Panc1 (cell line): Measurements from ENCODE around the gene SCLT1. TPM values are rescaled to one million over a fixed set of nuclear protein-coding genes. Genes with fewer than 3 reads are reported as not detected.

Source experiments
- ATAC-seq: fragments of 200-7000 bp; cut with Tn5 transposase; 2 replicates; pipeline ENCODE4 v1.9.1; 2020; ENCODE audit warnings: mild to moderate bottlenecking, moderate library complexity
- BruUV-seq: library from RNA; stranded (reverse); fragments of 400-500 nt; replicated peaks from 2 replicates; lab custom pipeline; 2021; lab: Mats Ljungman, UMichigan
- CTCF ChIA-PET: fragments of 300-600 bp; sonication (Branson Sonifier 250); formaldehyde crosslinking; loops from one replicate; lab custom pipeline; 2022; ENCODE audit warnings: antibody characterized with exemption; lab: Charles Lee
- POLR2A ChIA-PET: fragments of 300-600 bp; sonication (Branson Sonifier 250); formaldehyde crosslinking; loops from one replicate; lab custom pipeline; 2022; ENCODE audit warnings: antibody characterized with exemption; lab: Charles Lee
- DNase-seq: peaks from one replicate; pipeline ENCODE4 v3.0.0-alpha.2; 2010; ENCODE audit warnings: low read depth, low spot score
- H3K27ac ChIP-seq: 2 replicates; pipeline ENCODE4 v1.5.1; 2011; ENCODE audit warnings: mild to moderate bottlenecking, low read length, inconsistent platforms
- H3K27me3 ChIP-seq: fragments of 200-500 bp; sonication (Bioruptor generic); 2 replicates; pipeline ENCODE4 v1.6.0; 2014; ENCODE audit warnings: low read length, inconsistent platforms; ENCODE audit not compliant: control insufficient read depth, insufficient read depth
- H3K36me3 ChIP-seq: fragments of 200-500 bp; sonication (Bioruptor generic); 2 replicates; pipeline ENCODE4 v1.5.1; 2014; ENCODE audit warnings: inconsistent platforms, mild to moderate bottlenecking, low read length, moderate library complexity; ENCODE audit not compliant: control insufficient read depth, insufficient read depth
- H3K4me1 ChIP-seq: 2 replicates; pipeline ENCODE4 v1.5.1; 2011; ENCODE audit warnings: inconsistent platforms, mild to moderate bottlenecking, low read length, moderate library complexity; ENCODE audit not compliant: control insufficient read depth, insufficient read depth
- H3K4me3 ChIP-seq, 2 experiments: 2 replicates each; pipeline ENCODE4 v1.5.1; 2011 to 2012; ENCODE audit warnings: low read depth in 2 of 2, low read length in 2 of 2, mild to moderate bottlenecking in 2 of 2, inconsistent platforms in 1 of 2, moderate library complexity in 1 of 2
- H3K9me3 ChIP-seq: fragments of 200-500 bp; sonication (Bioruptor generic); 2 replicates; pipeline ENCODE4 v1.5.1; 2014; ENCODE audit warnings: low read depth, mild to moderate bottlenecking, inconsistent platforms, low read length, moderate library complexity; ENCODE audit not compliant: control insufficient read depth, insufficient read depth
- POLR2AphosphoS5 ChIP-seq: IDR thresholded peaks from 2 replicates; pipeline ENCODE4 v1.6.1; 2012; ENCODE audit warnings: mild to moderate bottlenecking, low read depth, low read length, moderate library complexity
- SIN3A ChIP-seq: IDR thresholded peaks from 2 replicates; pipeline ENCODE4 v1.6.1; 2012; ENCODE audit warnings: low read depth, mild to moderate bottlenecking, low read length, moderate library complexity, borderline replicate concordance; ENCODE audit not compliant: insufficient read depth
- TCF7L2 ChIP-seq: IDR thresholded peaks from 2 replicates; pipeline ENCODE4 v1.6.1; 2011; ENCODE audit warnings: mild to moderate bottlenecking, low read depth, low read length, inconsistent platforms
- in situ Hi-C: cut with HindIII; loops from 2 replicates; pipeline ENCODE4 v1.10.0; 2016; ENCODE audit warnings: low sequenced_read_pairs, low pct_unique_long_range_greater_than_20kb
- intact Hi-C: fragments of 100-400 bp; cut with micrococcal nuclease; formaldehyde crosslinking; loops from one replicate; pipeline ENCODE4 v1.10.0; 2022; ENCODE audit not compliant: unreplicated experiment
- total RNA-seq: library from RNA; stranded (reverse); gene quantifications from one replicate; pipeline ENCODE4 v1.2.1, GENCODE V29; 2021; ENCODE audit not compliant: unreplicated experiment
- TF ChIP-seq, protein P1 (sequence below), 2 experiments: IDR thresholded peaks; 2 replicates each; pipeline ENCODE4 v1.6.1; 2011 to 2012; ENCODE audit warnings: low read depth in 2 of 2, control low read depth in 1 of 2, low read length in 1 of 2, mild to moderate bottlenecking in 1 of 2, moderate library complexity in 1 of 2; ENCODE audit not compliant: insufficient read depth in 1 of 2
- TF ChIP-seq, protein P2 (sequence below): fragments of 450-650 bp; IDR thresholded peaks from 2 replicates; pipeline ENCODE4 v1.5.1; 2017; ENCODE audit warnings: mild to moderate bottlenecking

Gene SCLT1
- total RNA-seq, 1 experiment from 2014 or later = 9.7 TPM

DNA sequence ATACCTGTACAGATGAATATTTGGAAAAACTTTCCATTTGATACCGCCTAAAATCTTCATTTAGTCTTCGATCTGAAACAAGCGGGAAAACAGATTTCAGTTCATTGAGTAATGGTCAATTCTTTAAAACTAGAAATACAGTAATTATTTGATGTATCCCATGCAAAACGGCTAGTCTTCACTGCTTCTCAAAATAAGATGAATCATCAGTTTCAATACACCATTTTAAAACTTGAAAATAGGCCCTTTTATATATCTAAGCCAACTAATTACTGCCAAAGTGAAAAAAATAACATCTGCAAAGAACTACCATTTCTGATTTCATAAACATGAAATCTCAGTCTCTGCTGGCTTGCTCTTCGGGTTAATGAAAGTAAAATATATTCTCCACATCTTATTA, 11.0 kb downstream of the SCLT1 start:
- no peaks in the 10 kb centered on the region for H3K9me3 ChIP-seq
- H3K27ac ChIP-seq = no peak overlapping the region
- H3K27me3 ChIP-seq = no peaks in the 10 kb centered on the region
- no peak for DNase-seq
- no peak for ATAC-seq
- in situ Hi-C loops = no loop called here
- intact Hi-C loops = no loop called here
- no peaks in the 10 kb centered on the region for H3K4me1 ChIP-seq
- no TSS peak for BruUV-seq
- H3K4me3 ChIP-seq = no peak overlapping the region
- TF ChIP-seq, protein P1, sequence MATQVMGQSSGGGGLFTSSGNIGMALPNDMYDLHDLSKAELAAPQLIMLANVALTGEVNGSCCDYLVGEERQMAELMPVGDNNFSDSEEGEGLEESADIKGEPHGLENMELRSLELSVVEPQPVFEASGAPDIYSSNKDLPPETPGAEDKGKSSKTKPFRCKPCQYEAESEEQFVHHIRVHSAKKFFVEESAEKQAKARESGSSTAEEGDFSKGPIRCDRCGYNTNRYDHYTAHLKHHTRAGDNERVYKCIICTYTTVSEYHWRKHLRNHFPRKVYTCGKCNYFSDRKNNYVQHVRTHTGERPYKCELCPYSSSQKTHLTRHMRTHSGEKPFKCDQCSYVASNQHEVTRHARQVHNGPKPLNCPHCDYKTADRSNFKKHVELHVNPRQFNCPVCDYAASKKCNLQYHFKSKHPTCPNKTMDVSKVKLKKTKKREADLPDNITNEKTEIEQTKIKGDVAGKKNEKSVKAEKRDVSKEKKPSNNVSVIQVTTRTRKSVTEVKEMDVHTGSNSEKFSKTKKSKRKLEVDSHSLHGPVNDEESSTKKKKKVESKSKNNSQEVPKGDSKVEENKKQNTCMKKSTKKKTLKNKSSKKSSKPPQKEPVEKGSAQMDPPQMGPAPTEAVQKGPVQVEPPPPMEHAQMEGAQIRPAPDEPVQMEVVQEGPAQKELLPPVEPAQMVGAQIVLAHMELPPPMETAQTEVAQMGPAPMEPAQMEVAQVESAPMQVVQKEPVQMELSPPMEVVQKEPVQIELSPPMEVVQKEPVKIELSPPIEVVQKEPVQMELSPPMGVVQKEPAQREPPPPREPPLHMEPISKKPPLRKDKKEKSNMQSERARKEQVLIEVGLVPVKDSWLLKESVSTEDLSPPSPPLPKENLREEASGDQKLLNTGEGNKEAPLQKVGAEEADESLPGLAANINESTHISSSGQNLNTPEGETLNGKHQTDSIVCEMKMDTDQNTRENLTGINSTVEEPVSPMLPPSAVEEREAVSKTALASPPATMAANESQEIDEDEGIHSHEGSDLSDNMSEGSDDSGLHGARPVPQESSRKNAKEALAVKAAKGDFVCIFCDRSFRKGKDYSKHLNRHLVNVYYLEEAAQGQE (IDR thresholded peaks at IDR 0.05; ENCODE audit: insufficient read depth in 1 of 2, low read depth in 2 of 2, low read length in 1 of 2) = no peak
- TF ChIP-seq, protein P2, sequence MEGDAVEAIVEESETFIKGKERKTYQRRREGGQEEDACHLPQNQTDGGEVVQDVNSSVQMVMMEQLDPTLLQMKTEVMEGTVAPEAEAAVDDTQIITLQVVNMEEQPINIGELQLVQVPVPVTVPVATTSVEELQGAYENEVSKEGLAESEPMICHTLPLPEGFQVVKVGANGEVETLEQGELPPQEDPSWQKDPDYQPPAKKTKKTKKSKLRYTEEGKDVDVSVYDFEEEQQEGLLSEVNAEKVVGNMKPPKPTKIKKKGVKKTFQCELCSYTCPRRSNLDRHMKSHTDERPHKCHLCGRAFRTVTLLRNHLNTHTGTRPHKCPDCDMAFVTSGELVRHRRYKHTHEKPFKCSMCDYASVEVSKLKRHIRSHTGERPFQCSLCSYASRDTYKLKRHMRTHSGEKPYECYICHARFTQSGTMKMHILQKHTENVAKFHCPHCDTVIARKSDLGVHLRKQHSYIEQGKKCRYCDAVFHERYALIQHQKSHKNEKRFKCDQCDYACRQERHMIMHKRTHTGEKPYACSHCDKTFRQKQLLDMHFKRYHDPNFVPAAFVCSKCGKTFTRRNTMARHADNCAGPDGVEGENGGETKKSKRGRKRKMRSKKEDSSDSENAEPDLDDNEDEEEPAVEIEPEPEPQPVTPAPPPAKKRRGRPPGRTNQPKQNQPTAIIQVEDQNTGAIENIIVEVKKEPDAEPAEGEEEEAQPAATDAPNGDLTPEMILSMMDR = no peak
- TF ChIP-seq POLR2AphosphoS5 (no peak), SIN3A (no peak), TCF7L2 (no peak)
- H3K36me3 ChIP-seq = no peaks in the 10 kb centered on the region
- CTCF ChIA-PET = no interaction called here
- POLR2A ChIA-PET = no interaction called here

DNA sequence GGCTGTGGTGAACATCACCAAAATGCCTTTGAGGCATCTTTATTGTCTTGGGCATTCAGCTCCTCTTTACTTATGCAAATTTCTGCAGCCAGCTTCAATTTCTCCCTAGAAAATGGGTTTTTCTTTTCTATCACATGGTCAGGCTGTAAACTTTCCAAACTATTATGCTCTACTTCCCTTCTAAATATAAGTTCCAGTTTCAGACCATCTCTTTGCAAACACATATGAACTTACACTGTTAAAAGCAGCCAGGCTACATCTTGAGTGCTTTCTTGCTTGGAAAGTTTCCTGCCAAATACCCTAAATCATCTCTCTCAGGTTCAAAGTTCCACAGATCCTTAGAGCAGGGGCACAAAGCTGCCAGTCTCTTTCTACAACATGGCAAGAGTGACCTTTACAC, 13.2 kb downstream of the SCLT1 start:
- POLR2A ChIA-PET = no interaction called here
- CTCF ChIA-PET = no interaction called here
- Histone ChIP-seq H3K27ac (no peak overlapping the region), H3K36me3 (no peaks in the 10 kb centered on the region), H3K9me3 (no peaks in the 10 kb centered on the region), H3K27me3 (no peaks in the 10 kb centered on the region), H3K4me3 (no peak overlapping the region), H3K4me1 (no peaks in the 10 kb centered on the region)
- no peak for TF ChIP-seq SIN3A
- TF ChIP-seq, protein P2 = no peak
- no peak for TF ChIP-seq TCF7L2
- no peak for TF ChIP-seq POLR2AphosphoS5
- TF ChIP-seq, protein P1 (IDR thresholded peaks at IDR 0.05; ENCODE audit: insufficient read depth in 1 of 2, low read depth in 2 of 2, low read length in 1 of 2) = no peak
- ATAC-seq (no peak), DNase-seq (no peak)
- BruUV-seq = no TSS peak
- in situ Hi-C loops (no loop called here), intact Hi-C loops (no loop called here)
